GM12878 (cell line): ENCODE measurements around the gene ITIH5. TPM values are rescaled to one million over a fixed set of nuclear protein-coding genes. Genes with fewer than 3 reads are reported as not detected.

Experiments used
- ATAC-seq: fragments of 200-7000 bp; cut with Tn5 transposase; 3 replicates; pipeline ENCODE4 v1.9.1; 2020; ENCODE audit warnings: mild to moderate bottlenecking, moderate library complexity
- BruUV-seq: library from RNA; stranded (reverse); fragments of 400-500 nt; replicated peaks from 2 replicates; lab custom pipeline; 2021; lab: Mats Ljungman, UMichigan
- CTCF ChIA-PET: fragments of 300-600 bp; sonication (Branson Sonifier 250); formaldehyde crosslinking; extraction: SDS; loops from one replicate; lab custom pipeline; 2021; ENCODE audit warnings: inconsistent platforms; lab: Yijun Ruan, JAX
- POLR2A ChIA-PET: fragments of 350-600 bp; formaldehyde crosslinking; extraction: SDS; loops from one replicate; lab custom pipeline; 2021; ENCODE audit warnings: inconsistent platforms; lab: Charles Lee
- RAD21 ChIA-PET: fragments of 300-600 bp; sonication (Branson Sonifier 250); formaldehyde crosslinking; loops from one replicate; lab custom pipeline; 2023; ENCODE audit warnings: antibody characterized with exemption; ENCODE audit not compliant: unreplicated experiment; lab: Charles Lee
- SMC1A ChIA-PET: fragments of 300-600 bp; sonication (Branson Sonifier 250); formaldehyde crosslinking; loops from one replicate; lab custom pipeline; 2023; ENCODE audit not compliant: unreplicated experiment, uncharacterized antibody; lab: Charles Lee
- DNase-seq: peaks from one replicate; pipeline ENCODE4 v3.0.0-alpha.2; 2011; ENCODE audit warnings: low read depth, low spot score
- FAIRE-seq: peaks from 3 replicates; lab custom pipeline; 2011; peaks lifted over from hg19 to GRCh38; lab: Jason Lieb, UNC
- H2AFZ ChIP-seq: 2 replicates; pipeline ENCODE4 v1.6.0; 2011; ENCODE audit warnings: low read depth, low read length, control low read depth; ENCODE audit not compliant: control insufficient read depth
- H3K27ac ChIP-seq: 2 replicates; pipeline ENCODE4 v1.5.1; 2011; ENCODE audit warnings: control low read depth; ENCODE audit not compliant: control insufficient read depth, insufficient read depth
- H3K27me3 ChIP-seq, 2 experiments: replicated peaks in 1 of 2; 2 replicates each; pipeline versions ENCODE4 v1.6.0 to v1.6.1; 2011; ENCODE audit warnings: low read length in 1 of 2; ENCODE audit not compliant: control insufficient read depth in 2 of 2, insufficient read depth in 2 of 2
- H3K36me3 ChIP-seq, 2 experiments: 2 replicates each; pipeline ENCODE4 v1.5.1; 2011; ENCODE audit warnings: low read length in 1 of 2; ENCODE audit not compliant: control insufficient read depth in 2 of 2, insufficient read depth in 2 of 2
- H3K4me1 ChIP-seq: 2 replicates; pipeline ENCODE4 v1.6.1; 2011; ENCODE audit warnings: mild to moderate bottlenecking, low read length, moderate library complexity, mixed read lengths; ENCODE audit not compliant: control insufficient read depth, insufficient read depth
- H3K4me2 ChIP-seq: 2 replicates; pipeline ENCODE4 v1.6.0; 2011; ENCODE audit warnings: control low read depth; ENCODE audit not compliant: control insufficient read depth, insufficient read depth
- H3K4me3 ChIP-seq: fragments of 200-600 bp; sonication (generic); 2 replicates; pipeline ENCODE4 v1.5.1; 2016
- H3K79me2 ChIP-seq: 2 replicates; pipeline ENCODE4 v1.6.0; 2011; ENCODE audit warnings: low read length; ENCODE audit not compliant: control insufficient read depth, insufficient read depth
- H3K9ac ChIP-seq: 2 replicates; pipeline ENCODE4 v1.8.0; 2011; ENCODE audit warnings: low read length, control low read depth, mixed read lengths; ENCODE audit not compliant: control insufficient read depth, insufficient read depth
- H3K9me3 ChIP-seq: replicated peaks from 3 replicates; pipeline ENCODE4 v1.5.1; 2011; ENCODE audit warnings: mild to moderate bottlenecking, low read length; ENCODE audit not compliant: control insufficient read depth, insufficient read depth
- H4K20me1 ChIP-seq: 2 replicates; pipeline ENCODE4 v1.6.0; 2011; ENCODE audit not compliant: control insufficient read depth, insufficient read depth
- ATF7 ChIP-seq: fragments of 450-650 bp; IDR thresholded peaks from 2 replicates; pipeline ENCODE4 v1.6.1; 2016; ENCODE audit warnings: low read depth, mild to moderate bottlenecking
- BACH1 ChIP-seq: fragments of 450-650 bp; IDR thresholded peaks from 2 replicates; pipeline ENCODE4 v1.6.1; 2017; ENCODE audit warnings: mild to moderate bottlenecking, borderline replicate concordance
- CBX5 ChIP-seq: sonication (generic); IDR thresholded peaks from 2 replicates; pipeline ENCODE4 v1.6.1; 2016; ENCODE audit warnings: low read depth, moderate library complexity, mild to moderate bottlenecking, inconsistent platforms
- CEBPB ChIP-seq, 2 experiments: fragments of 150-350 bp in 1 of 2; IDR thresholded peaks; 2 replicates each; pipeline ENCODE4 v1.6.1; 2012 to 2014; ENCODE audit warnings: low read depth in 2 of 2, low read length in 2 of 2, borderline replicate concordance in 1 of 2, inconsistent platforms in 1 of 2
- CHD1 ChIP-seq: IDR thresholded peaks from 2 replicates; pipeline ENCODE4 v1.6.1; 2012; ENCODE audit warnings: low read depth, low read length, improper control_type of control experiment
- DPF2 ChIP-seq: fragments of 450-650 bp; IDR thresholded peaks from 2 replicates; pipeline ENCODE4 v1.6.1; 2017; ENCODE audit warnings: mild to moderate bottlenecking
- GABPA ChIP-seq: IDR thresholded peaks from 2 replicates; pipeline ENCODE4 v1.6.1; 2014; ENCODE audit warnings: antibody characterized with exemption, low read depth, mild to moderate bottlenecking, inconsistent platforms
- HDGF ChIP-seq: fragments of 450-650 bp; IDR thresholded peaks from 2 replicates; pipeline ENCODE4 v1.6.1; 2016; ENCODE audit warnings: antibody characterized with exemption
- IRF3 ChIP-seq: fragments of 450-650 bp; IDR thresholded peaks from 2 replicates; pipeline ENCODE4 v1.6.1; 2014; ENCODE audit warnings: mild to moderate bottlenecking
- LARP7 ChIP-seq: fragments of 450-650 bp; IDR thresholded peaks from 2 replicates; pipeline ENCODE4 v1.6.1; 2017; ENCODE audit warnings: mild to moderate bottlenecking
- NBN ChIP-seq: fragments of 450-650 bp; IDR thresholded peaks from 2 replicates; pipeline ENCODE4 v1.6.1; 2016
- NKRF ChIP-seq: fragments of 450-650 bp; conservative IDR thresholded peaks from 2 replicates; pipeline ENCODE4 v1.6.1; 2017; ENCODE audit warnings: mild to moderate bottlenecking, moderate library complexity
- RAD21 ChIP-seq: IDR thresholded peaks from 2 replicates; pipeline ENCODE4 v1.6.1; 2011; ENCODE audit warnings: mild to moderate bottlenecking, low read depth, low read length, moderate library complexity; ENCODE audit not compliant: insufficient read depth
- SMARCA5 ChIP-seq: fragments of 450-650 bp; IDR thresholded peaks from 2 replicates; pipeline ENCODE4 v1.6.1; 2017; ENCODE audit warnings: mild to moderate bottlenecking
- SP1 ChIP-seq: IDR thresholded peaks from one replicate; pipeline ENCODE4 v1.6.1; 2011; ENCODE audit warnings: low read depth, low read length
- WRNIP1 ChIP-seq: IDR thresholded peaks from 2 replicates; pipeline ENCODE4 v1.6.1; 2011; ENCODE audit warnings: low read depth, low read length, improper control_type of control experiment, borderline replicate concordance
- YBX1 ChIP-seq: fragments of 450-650 bp; IDR thresholded peaks from 2 replicates; pipeline ENCODE4 v1.6.1; 2016; ENCODE audit warnings: antibody characterized with exemption
- ZNF217 ChIP-seq: fragments of 450-650 bp; IDR thresholded peaks from 2 replicates; pipeline ENCODE4 v1.6.1; 2017; ENCODE audit warnings: antibody characterized with exemption, mild to moderate bottlenecking
- WGBS: methylation state at CpG from one replicate; pipeline ENCODE4 v1.1.6; 2016; ENCODE audit warnings: low lambda C conversion rate; ENCODE audit not compliant: insufficient replicate concordance, insufficient coverage; ENCODE audit errors: missing lambda C conversion rate; 5-methylcytosine and 5-hydroxymethylcytosine counted together
- in situ Hi-C: fragments of 300-500 bp; cut with MboI; formaldehyde crosslinking; loops from 9 replicates; pipeline ENCODE4 v1.14.3; 2018; ENCODE audit warnings: mixed read lengths
- intact Hi-C: fragments of 100-400 bp; cut with micrococcal nuclease; formaldehyde crosslinking; loops from one replicate; pipeline ENCODE4 v1.14.2; 2022; ENCODE audit not compliant: unreplicated experiment
- polyA plus RNA-seq, 11 experiments: library from polyadenylated mRNA; depleted of rRNA in 4 of 11; unstranded in 6 of 11; stranded (reverse) in 5 of 11; fragments of >200 nt; fragmentation: Nextera tagmentation in 4 of 11; fragmentation: Illumina TruSeq in 1 of 11; extraction: Ambion mirVana in 4 of 11; extraction: Trizol in 1 of 11; gene quantifications; 1 replicate in 1 of 11; 2 replicates in 10 of 11; pipeline versions ENCODE4 v1.2.1 to v1.2.3, GENCODE V29; 2011 to 2016; ENCODE audit warnings: inconsistent platforms in 2 of 11, missing spikeins in 2 of 11, low read depth in 1 of 11
- total RNA-seq, 4 experiments: library from RNA; depleted of rRNA in 3 of 4; stranded (reverse); fragments of >200 nt in 3 of 4; fragmentation: Illumina TruSeq in 1 of 4; extraction: Trizol in 1 of 4; gene quantifications; 2 replicates each; pipeline versions ENCODE4 v1.2.1 to v1.2.3, GENCODE V29; 2013 to 2021
- TF ChIP-seq, protein P1 (sequence below): fragments of 450-650 bp; IDR thresholded peaks from 2 replicates; pipeline ENCODE4 v1.6.1; 2018; ENCODE audit warnings: mild to moderate bottlenecking, low read depth, moderate library complexity; ENCODE audit not compliant: partially characterized antibody

ITIH5 gene
- total and polyA plus RNA-seq, 10 of the 15 experiments (the other 5 are each of a cell fraction or from before 2014, with no cell fraction given), result 0.14 to 0.43 (median 0.21) TPM; not detected in 7

GRCh38 chr10:7587168-7587864 lies 79.5 kb downstream of the ITIH5 start:
- Histone ChIP-seq H3K9me3 (no peaks in the 10 kb centered on the region), H2AFZ (no peak overlapping the region), H3K4me2 (no peak overlapping the region), H3K27me3 (no peaks in the 10 kb centered on the region; a peak in 1 of 4 replicates), H3K79me2 (no peaks in the 10 kb centered on the region), H4K20me1 (no peaks in the 10 kb centered on the region), H3K9ac (no peak overlapping the region), H3K27ac (no peak overlapping the region), H3K36me3 (no peaks in the 10 kb centered on the region), H3K4me1 (no peaks in the 10 kb centered on the region), H3K4me3 (no peak overlapping the region)
- ATAC-seq (peak; percentile 90), FAIRE-seq (no peak), DNase-seq (peak; percentile 11)
- in situ Hi-C loops, result no loop called here
- WGBS, result 35% methylated on average over 13 of the region's 13 CpGs
- ChIA-PET SMC1A (interaction anchor here (1.1 kb wide), 1 partner anchor 62 kb away, joined by 5 read pairs; no protein-coding TSS in a partner anchor), POLR2A (interaction anchor here (0.7 kb wide), 1 partner anchor 95 kb away, joined by 3 read pairs; no protein-coding TSS in a partner anchor), CTCF (interaction anchor here (1.0 to 2.1 kb wide), 2 partner anchors 9 to 62 kb away, joined by 3 to 8 read pairs; no protein-coding TSS in a partner anchor), RAD21 (interaction anchor here (0.5 to 1.4 kb wide), 2 partner anchors 10 to 62 kb away, joined by 3 to 6 read pairs; no protein-coding TSS in a partner anchor)
- intact Hi-C loops, result no loop called here
- no TSS peak for BruUV-seq
- TF ChIP-seq RAD21, result no peak
- no peak for TF ChIP-seq CHD1
- no peak for TF ChIP-seq WRNIP1
- TF ChIP-seq, protein P1, sequence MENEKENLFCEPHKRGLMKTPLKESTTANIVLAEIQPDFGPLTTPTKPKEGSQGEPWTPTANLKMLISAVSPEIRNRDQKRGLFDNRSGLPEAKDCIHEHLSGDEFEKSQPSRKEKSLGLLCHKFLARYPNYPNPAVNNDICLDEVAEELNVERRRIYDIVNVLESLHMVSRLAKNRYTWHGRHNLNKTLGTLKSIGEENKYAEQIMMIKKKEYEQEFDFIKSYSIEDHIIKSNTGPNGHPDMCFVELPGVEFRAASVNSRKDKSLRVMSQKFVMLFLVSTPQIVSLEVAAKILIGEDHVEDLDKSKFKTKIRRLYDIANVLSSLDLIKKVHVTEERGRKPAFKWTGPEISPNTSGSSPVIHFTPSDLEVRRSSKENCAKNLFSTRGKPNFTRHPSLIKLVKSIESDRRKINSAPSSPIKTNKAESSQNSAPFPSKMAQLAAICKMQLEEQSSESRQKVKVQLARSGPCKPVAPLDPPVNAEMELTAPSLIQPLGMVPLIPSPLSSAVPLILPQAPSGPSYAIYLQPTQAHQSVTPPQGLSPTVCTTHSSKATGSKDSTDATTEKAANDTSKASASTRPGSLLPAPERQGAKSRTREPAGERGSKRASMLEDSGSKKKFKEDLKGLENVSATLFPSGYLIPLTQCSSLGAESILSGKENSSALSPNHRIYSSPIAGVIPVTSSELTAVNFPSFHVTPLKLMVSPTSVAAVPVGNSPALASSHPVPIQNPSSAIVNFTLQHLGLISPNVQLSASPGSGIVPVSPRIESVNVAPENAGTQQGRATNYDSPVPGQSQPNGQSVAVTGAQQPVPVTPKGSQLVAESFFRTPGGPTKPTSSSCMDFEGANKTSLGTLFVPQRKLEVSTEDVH, result no peak
- TF ChIP-seq LARP7, result no peak
- TF ChIP-seq HDGF, result no peak
- no peak for TF ChIP-seq ZNF217
- no peak for TF ChIP-seq NBN
- TF ChIP-seq IRF3, result no peak
- TF ChIP-seq DPF2, result 0 out of 2 replicates have a peak, but pooled peaks have one; percentile 8
- no peak for TF ChIP-seq SP1
- no peak for TF ChIP-seq NKRF
- no peak for TF ChIP-seq GABPA
- no peak for TF ChIP-seq YBX1
- no peak for TF ChIP-seq CBX5
- TF ChIP-seq ATF7, result 0 out of 2 replicates have a peak, but pooled peaks have one; percentile 16
- no peak for TF ChIP-seq CEBPB (IDR thresholded peaks at IDR 0.05; ENCODE audit: borderline replicate concordance in 1 of 2, low read depth in 2 of 2, low read length in 2 of 2)
- no peak for TF ChIP-seq SMARCA5
- TF ChIP-seq BACH1, result no peak
